ENCODE results near the gene SRSF9. TPM values are rescaled to one million over a fixed set of nuclear protein-coding genes. Genes with fewer than 3 reads are reported as not detected.

Gene SRSF9
- total and polyA plus RNA-seq, 2 experiments from 2014 or later = 154 to 329 TPM

DNA sequence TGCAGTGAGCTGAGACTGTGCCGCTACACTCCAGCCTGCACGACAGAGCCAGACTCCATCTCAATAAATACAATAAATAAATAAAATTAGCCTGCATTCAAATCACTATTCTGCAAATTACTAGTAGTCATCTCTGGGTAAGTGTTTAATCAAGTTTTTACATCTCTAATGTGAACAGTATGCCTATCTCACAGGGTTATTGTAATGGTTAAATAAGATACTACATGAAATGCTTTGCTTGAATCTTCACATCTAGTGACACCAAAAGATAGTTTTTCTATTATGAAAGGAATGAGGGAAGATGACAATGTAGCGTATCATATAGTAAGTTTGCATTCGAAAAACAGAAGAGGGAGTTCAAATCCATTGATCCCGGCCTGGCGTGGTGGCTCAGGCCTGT lies 2.1 kb downstream of the SRSF9 start:
- peaks cover 25% of the 10 kb centered on the region for H3K4me1 ChIP-seq (ENCODE audit: insufficient read depth)
- peaks cover 39% of the 10 kb centered on the region for H3K36me3 ChIP-seq (ENCODE audit: low read depth)
- no peak overlapping the region for H3K4me3 ChIP-seq
- H3K9ac ChIP-seq = 0 out of 2 replicates have a peak overlapping the region, but pooled peaks have one; percentile 89
- in situ Hi-C loops (cut with MboI) = no loop called here
- 0 out of 2 replicates have a peak overlapping the region, but pooled peaks have one; percentile 16 for H3K27ac ChIP-seq
- peaks cover 6% of the 10 kb centered on the region; the same call in 1 of the 2 replicates for H4K20me1 ChIP-seq (ENCODE audit: insufficient read depth)
- no peak for TF ChIP-seq EZH2 (IDR thresholded peaks at IDR 0.05; ENCODE audit: insufficient read depth, poor library complexity, severe bottlenecking)
- TF ChIP-seq EZH2phosphoT487 (IDR thresholded peaks at IDR 0.05; ENCODE audit: insufficient read depth, low read depth) = no peak
- peaks cover 96% of the 10 kb centered on the region for H3K79me2 ChIP-seq (ENCODE audit: insufficient read depth)
- WGBS, 2 experiments (ENCODE audit: low coverage in 1 of 2, low lambda C conversion rate in 2 of 2, missing lambda C conversion rate in 2 of 2) = 91 to 92% methylated on average over 6 of the region's 6 CpGs
- peak overlapping the region; percentile 90 for H3K4me2 ChIP-seq (ENCODE audit: unreplicated experiment)
- H2AFZ ChIP-seq = no peak overlapping the region
- no peaks in the 10 kb centered on the region for H3K9me3 ChIP-seq (ENCODE audit: low read depth)
- no peaks in the 10 kb centered on the region for H3K9me2 ChIP-seq (ENCODE audit: insufficient read depth)
- H3K27me3 ChIP-seq (replicated peaks; ENCODE audit: insufficient read depth) = no peaks in the 10 kb centered on the region
- DNase-seq = no peak
- H3F3A ChIP-seq (ENCODE audit: insufficient read depth) = peaks cover 45% of the 10 kb centered on the region

DNA sequence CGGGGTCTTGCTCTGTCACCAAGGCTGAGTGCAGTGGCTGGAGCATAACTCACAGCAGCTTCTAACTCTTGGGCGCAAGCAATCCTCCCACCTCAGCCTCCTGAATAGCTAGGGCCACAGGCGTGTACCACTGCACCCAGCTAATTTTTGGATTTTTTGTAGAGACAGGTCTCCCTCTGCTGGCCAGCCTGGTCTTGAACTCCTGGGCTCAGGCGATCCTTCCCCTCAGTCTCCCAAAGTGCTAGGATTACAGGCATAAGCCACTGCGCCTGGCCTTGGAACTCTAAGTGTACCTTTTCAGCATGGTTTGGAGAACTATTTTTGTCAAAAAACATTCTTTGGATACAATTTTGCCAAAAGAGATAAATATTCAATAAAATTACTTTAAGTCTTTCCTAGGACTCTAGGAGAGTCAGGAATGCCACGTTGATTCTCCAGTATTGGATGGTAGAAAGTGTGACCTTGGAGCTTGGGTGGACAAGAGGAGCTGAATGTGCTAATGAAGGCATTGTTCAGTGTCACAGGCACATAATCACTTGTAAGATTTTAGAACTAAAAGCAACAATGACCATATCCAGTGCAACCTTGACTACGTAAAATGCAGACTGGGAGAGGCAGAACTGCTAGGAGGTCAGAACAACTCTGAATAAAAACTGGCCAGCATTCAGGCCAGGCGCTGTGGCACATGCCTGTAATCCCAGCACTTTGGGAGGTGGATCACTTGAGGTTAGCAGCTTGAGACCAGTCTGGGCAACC lies 2.8 kb downstream of the SRSF9 start:
- H4K20me1 ChIP-seq (ENCODE audit: insufficient read depth) = peaks cover 6% of the 10 kb centered on the region; the same call in 1 of the 2 replicates

DNA sequence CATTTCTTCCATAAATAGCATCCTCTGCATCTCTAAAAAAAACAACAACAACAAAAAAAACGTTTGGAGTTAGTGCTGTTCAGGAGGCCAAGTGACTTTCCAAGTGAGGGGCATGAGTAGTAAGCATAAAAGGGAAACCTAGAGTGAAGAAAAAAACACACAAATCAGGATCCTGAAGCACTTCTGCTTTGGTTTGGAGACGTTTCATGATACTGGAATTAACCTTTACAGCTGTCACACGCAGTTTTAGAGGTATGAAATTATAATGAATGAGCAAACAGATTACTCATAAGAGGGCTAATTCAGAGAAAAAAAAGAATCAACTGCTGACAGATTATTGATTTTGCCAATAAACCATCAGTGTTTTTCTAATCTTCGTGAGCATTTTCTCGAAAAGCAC lies 3.8 kb downstream of the SRSF9 start:
- DNase-seq = no peak
- no peak for TF ChIP-seq EZH2phosphoT487 (IDR thresholded peaks at IDR 0.05; ENCODE audit: insufficient read depth, low read depth)
- TF ChIP-seq EZH2 (IDR thresholded peaks at IDR 0.05; ENCODE audit: insufficient read depth, poor library complexity, severe bottlenecking) = no peak
- Histone ChIP-seq H3K4me2 (ENCODE audit: unreplicated experiment) (no peak overlapping the region), H3F3A (ENCODE audit: insufficient read depth) (peaks cover 51% of the 10 kb centered on the region), H3K9ac (no peak overlapping the region), H3K9me2 (ENCODE audit: insufficient read depth) (no peaks in the 10 kb centered on the region), H3K27me3 (replicated peaks; ENCODE audit: insufficient read depth) (no peaks in the 10 kb centered on the region), H3K27ac (no peak overlapping the region), H3K9me3 (ENCODE audit: low read depth) (no peaks in the 10 kb centered on the region), H3K79me2 (ENCODE audit: insufficient read depth) (peaks cover 95% of the 10 kb centered on the region), H3K36me3 (ENCODE audit: low read depth) (peaks cover 56% of the 10 kb centered on the region), H2AFZ (no peak overlapping the region), H4K20me1 (ENCODE audit: insufficient read depth) (peaks cover 6% of the 10 kb centered on the region; the same call in 1 of the 2 replicates), H3K4me1 (ENCODE audit: insufficient read depth) (peaks cover 12% of the 10 kb centered on the region; the same call in 1 of the 2 replicates), H3K4me3 (no peak overlapping the region)
- in situ Hi-C loops (cut with MboI) = no loop called here
- 24 to 34% methylated on average over 5 of the region's 5 CpGs for WGBS, 2 experiments (ENCODE audit: low coverage in 1 of 2, low lambda C conversion rate in 2 of 2, missing lambda C conversion rate in 2 of 2)

More for the DNA sequence above, 2.8 kb downstream of the SRSF9 start:
- Histone ChIP-seq H3K9ac (peak overlapping the region; percentile 24; the same call in 1 of the 2 replicates), H3K27ac (peak overlapping the region; percentile 16; the same call in 1 of the 2 replicates), H3K9me2 (ENCODE audit: insufficient read depth) (no peaks in the 10 kb centered on the region), H3K4me1 (ENCODE audit: insufficient read depth) (peaks cover 19% of the 10 kb centered on the region; the same call in 1 of the 2 replicates), H3K4me3 (no peak overlapping the region), H3K4me2 (ENCODE audit: unreplicated experiment) (no peak overlapping the region), H3K9me3 (ENCODE audit: low read depth) (no peaks in the 10 kb centered on the region), H3K36me3 (ENCODE audit: low read depth) (peaks cover 46% of the 10 kb centered on the region), H3K27me3 (replicated peaks; ENCODE audit: insufficient read depth) (no peaks in the 10 kb centered on the region), H3F3A (ENCODE audit: insufficient read depth) (peaks cover 42% of the 10 kb centered on the region), H3K79me2 (ENCODE audit: insufficient read depth) (peaks cover 96% of the 10 kb centered on the region), H2AFZ (no peak overlapping the region)
- DNase-seq = peak; percentile 78
- in situ Hi-C loops (cut with MboI) = no loop called here
- WGBS, 2 experiments (ENCODE audit: low coverage in 1 of 2, low lambda C conversion rate in 2 of 2, missing lambda C conversion rate in 2 of 2) = 36 to 43% methylated on average over 8 of the region's 8 CpGs
- TF ChIP-seq EZH2 (IDR thresholded peaks at IDR 0.05; ENCODE audit: insufficient read depth, poor library complexity, severe bottlenecking) = no peak
- TF ChIP-seq EZH2phosphoT487 (IDR thresholded peaks at IDR 0.05; ENCODE audit: insufficient read depth, low read depth) = no peak

DNA sequence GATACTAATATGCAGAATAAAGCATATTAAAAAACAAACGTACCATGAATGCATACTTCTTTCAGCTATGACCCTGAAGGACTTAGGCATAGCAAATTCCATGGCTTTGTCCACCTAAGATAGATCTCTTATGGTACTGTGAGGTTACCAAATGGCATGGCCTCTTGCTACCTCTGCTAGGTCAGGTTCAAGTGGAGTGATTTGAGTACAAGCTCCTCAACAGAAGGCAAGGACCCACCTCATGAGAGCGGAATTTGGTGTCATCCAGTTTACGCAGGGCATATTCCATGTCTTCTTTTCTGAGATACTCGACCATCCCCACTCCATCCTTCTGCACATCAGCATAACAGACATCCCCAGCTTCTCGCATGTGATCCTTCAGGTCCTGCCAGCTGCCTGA lies 5.8 kb downstream of the SRSF9 start:
- H3K79me2 ChIP-seq (ENCODE audit: insufficient read depth) = peaks cover 96% of the 10 kb centered on the region
- H3K27me3 ChIP-seq (replicated peaks; ENCODE audit: insufficient read depth) = no peaks in the 10 kb centered on the region
- peaks cover 12% of the 10 kb centered on the region; the same call in 1 of the 2 replicates for H3K4me1 ChIP-seq (ENCODE audit: insufficient read depth)
- H3K4me3 ChIP-seq = no peak overlapping the region
- no peak overlapping the region for H2AFZ ChIP-seq
- in situ Hi-C loops (cut with MboI) = no loop called here
- WGBS, 2 experiments (ENCODE audit: low coverage in 1 of 2, low lambda C conversion rate in 2 of 2, missing lambda C conversion rate in 2 of 2) = 87 to 89% methylated on average over 5 of the region's 5 CpGs
- no peaks in the 10 kb centered on the region for H3K9me2 ChIP-seq (ENCODE audit: insufficient read depth)
- no peak overlapping the region for H3K9ac ChIP-seq
- TF ChIP-seq EZH2 (IDR thresholded peaks at IDR 0.05; ENCODE audit: insufficient read depth, poor library complexity, severe bottlenecking) (no peak), EZH2phosphoT487 (IDR thresholded peaks at IDR 0.05; ENCODE audit: insufficient read depth, low read depth) (no peak)
- no peak overlapping the region for H3K27ac ChIP-seq
- no peak overlapping the region for H3K4me2 ChIP-seq (ENCODE audit: unreplicated experiment)
- H3K9me3 ChIP-seq (ENCODE audit: low read depth) = no peaks in the 10 kb centered on the region
- peaks cover 9% of the 10 kb centered on the region; the same call in 1 of the 2 replicates for H4K20me1 ChIP-seq (ENCODE audit: insufficient read depth)
- no peak for DNase-seq
- peaks cover 66% of the 10 kb centered on the region for H3F3A ChIP-seq (ENCODE audit: insufficient read depth)
- H3K36me3 ChIP-seq (ENCODE audit: low read depth) = peaks cover 74% of the 10 kb centered on the region

All from GM23248 (cell line).